ENCODE results near the gene MTTP.

DNA sequence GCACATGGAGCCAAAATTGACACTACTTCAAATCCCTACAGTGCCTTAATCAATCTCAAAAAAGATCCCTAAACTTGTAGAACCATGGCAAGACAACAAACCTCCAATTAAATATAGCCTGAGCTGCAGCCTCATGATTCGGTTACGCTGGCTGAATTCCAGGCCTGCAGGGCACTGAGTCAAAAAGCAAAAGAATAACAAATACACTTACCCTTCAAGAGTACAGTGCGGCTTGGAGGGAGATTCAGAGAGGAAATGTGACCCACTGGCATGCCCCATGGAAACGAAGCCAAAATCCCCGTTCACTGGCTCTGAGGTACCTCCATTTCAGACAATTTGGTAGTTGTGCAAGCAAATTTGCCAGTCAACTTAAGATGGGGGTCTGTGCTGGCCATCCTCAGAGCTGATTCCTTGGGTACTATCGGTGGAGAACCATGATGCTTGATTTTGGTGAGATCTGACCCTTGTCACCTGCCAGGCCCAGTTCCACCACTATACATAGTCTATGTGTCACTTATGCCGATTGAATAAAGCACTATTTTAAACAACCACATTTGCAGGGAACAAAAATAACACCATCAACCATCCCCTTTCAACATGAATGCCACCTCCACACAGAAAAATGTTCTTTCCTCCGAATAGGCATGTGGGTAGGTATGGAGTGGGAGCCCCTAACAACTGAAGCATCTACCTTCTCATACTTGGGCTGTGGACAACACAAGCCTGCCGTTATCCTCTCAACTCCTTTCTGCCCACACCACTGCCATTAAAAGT lies 80.9 kb downstream of the MTTP start:
- TF ChIP-seq, protein P1, sequence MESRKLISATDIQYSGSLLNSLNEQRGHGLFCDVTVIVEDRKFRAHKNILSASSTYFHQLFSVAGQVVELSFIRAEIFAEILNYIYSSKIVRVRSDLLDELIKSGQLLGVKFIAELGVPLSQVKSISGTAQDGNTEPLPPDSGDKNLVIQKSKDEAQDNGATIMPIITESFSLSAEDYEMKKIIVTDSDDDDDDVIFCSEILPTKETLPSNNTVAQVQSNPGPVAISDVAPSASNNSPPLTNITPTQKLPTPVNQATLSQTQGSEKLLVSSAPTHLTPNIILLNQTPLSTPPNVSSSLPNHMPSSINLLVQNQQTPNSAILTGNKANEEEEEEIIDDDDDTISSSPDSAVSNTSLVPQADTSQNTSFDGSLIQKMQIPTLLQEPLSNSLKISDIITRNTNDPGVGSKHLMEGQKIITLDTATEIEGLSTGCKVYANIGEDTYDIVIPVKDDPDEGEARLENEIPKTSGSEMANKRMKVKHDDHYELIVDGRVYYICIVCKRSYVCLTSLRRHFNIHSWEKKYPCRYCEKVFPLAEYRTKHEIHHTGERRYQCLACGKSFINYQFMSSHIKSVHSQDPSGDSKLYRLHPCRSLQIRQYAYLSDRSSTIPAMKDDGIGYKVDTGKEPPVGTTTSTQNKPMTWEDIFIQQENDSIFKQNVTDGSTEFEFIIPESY (IDR thresholded peaks at IDR 0.05; ENCODE audit: extremely low read depth, insufficient replicate concordance, low read length), result no peak
- no peak for TF ChIP-seq CTCF (IDR thresholded peaks at IDR 0.05 in 2 of 3, conservative IDR thresholded peaks at IDR 0.05 in 1 of 3; ENCODE audit: borderline replicate concordance in 1 of 3, insufficient read depth in 1 of 3, low read depth in 2 of 3, low read length in 2 of 3)
- TF ChIP-seq POLR2AphosphoS5 (IDR thresholded peaks at IDR 0.05; ENCODE audit: low read depth, low read length), result no peak
- TF ChIP-seq, protein P2, sequence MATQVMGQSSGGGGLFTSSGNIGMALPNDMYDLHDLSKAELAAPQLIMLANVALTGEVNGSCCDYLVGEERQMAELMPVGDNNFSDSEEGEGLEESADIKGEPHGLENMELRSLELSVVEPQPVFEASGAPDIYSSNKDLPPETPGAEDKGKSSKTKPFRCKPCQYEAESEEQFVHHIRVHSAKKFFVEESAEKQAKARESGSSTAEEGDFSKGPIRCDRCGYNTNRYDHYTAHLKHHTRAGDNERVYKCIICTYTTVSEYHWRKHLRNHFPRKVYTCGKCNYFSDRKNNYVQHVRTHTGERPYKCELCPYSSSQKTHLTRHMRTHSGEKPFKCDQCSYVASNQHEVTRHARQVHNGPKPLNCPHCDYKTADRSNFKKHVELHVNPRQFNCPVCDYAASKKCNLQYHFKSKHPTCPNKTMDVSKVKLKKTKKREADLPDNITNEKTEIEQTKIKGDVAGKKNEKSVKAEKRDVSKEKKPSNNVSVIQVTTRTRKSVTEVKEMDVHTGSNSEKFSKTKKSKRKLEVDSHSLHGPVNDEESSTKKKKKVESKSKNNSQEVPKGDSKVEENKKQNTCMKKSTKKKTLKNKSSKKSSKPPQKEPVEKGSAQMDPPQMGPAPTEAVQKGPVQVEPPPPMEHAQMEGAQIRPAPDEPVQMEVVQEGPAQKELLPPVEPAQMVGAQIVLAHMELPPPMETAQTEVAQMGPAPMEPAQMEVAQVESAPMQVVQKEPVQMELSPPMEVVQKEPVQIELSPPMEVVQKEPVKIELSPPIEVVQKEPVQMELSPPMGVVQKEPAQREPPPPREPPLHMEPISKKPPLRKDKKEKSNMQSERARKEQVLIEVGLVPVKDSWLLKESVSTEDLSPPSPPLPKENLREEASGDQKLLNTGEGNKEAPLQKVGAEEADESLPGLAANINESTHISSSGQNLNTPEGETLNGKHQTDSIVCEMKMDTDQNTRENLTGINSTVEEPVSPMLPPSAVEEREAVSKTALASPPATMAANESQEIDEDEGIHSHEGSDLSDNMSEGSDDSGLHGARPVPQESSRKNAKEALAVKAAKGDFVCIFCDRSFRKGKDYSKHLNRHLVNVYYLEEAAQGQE (IDR thresholded peaks at IDR 0.05; ENCODE audit: low read depth), result no peak
- TF ChIP-seq, protein P3, sequence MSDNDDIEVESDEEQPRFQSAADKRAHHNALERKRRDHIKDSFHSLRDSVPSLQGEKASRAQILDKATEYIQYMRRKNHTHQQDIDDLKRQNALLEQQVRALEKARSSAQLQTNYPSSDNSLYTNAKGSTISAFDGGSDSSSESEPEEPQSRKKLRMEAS (IDR thresholded peaks at IDR 0.05), result no peak
- no peak for TF ChIP-seq ATF3 (IDR thresholded peaks at IDR 0.05)
- no peak for TF ChIP-seq CEBPB (IDR thresholded peaks at IDR 0.05; ENCODE audit: low read depth)
- TF ChIP-seq POLR2A (IDR thresholded peaks at IDR 0.05; ENCODE audit: borderline replicate concordance, extremely low read depth, insufficient read depth, insufficient read length), result no peak
- TF ChIP-seq EZH2phosphoT487 (IDR thresholded peaks at IDR 0.05; ENCODE audit: borderline replicate concordance), result no peak

All from HCT116 (cell line).